22Rv1 (cell line): ENCODE results near the gene NUCKS1.

ENCODE experiments used
- H3K27ac ChIP-seq: fragments of 450-650 bp; 2 replicates; pipeline ENCODE4 v1.5.1; 2017
- CTCF ChIP-seq: fragments of 450-650 bp; IDR thresholded peaks from 2 replicates; pipeline ENCODE4 v1.5.1; 2017; ENCODE audit warnings: mild to moderate bottlenecking
- ZFX ChIP-seq: fragments of 450-650 bp; IDR thresholded peaks from 2 replicates; pipeline ENCODE4 v1.6.1; 2017; ENCODE audit warnings: antibody characterized with exemption, borderline replicate concordance

Gene NUCKS1

DNA sequence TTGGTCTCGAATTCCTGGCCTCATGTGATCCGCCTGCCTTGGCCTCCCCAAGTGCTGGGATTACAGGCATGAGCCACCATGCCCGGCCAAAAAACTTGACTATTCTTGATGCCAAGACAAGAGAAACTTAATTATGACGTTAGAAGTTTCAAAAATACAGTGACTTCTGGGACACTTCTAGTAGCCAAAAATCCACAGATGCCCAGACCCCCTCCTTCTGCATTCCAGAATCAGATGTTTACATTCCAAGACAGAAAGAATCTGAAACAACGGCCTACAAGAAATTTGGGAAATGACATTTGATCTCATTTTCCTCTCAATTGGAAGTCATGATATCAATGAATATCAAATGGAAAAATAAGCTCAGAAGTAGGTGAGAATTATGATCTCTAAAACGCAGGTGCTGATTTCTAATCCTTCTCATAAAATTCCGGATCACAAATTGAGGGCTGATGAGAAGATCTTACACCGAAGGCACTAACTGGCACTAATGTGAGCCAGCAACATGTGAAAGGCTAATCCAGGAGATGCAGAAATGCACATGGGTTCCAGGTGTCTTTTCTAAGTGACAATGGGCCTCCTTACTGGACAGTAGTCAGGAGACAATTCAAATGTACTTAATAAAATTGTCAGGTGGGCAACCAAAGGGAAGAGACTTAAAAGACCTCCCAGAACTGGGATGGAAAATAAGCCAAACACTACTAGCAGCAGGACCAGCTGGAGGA is 19.8 kb upstream of the NUCKS1 start:
- H3K27ac ChIP-seq, result no peak overlapping the region

GRCh38 chr1:205767248-205767647 is 17.3 kb upstream of the NUCKS1 start:
- no peak overlapping the region for H3K27ac ChIP-seq
- no peak for TF ChIP-seq CTCF

More for the DNA sequence above, 19.8 kb upstream of the NUCKS1 start:
- no peak for TF ChIP-seq CTCF
- no peak for TF ChIP-seq ZFX

- TF ChIP-seq CTCF, result no peak
- no peak for TF ChIP-seq ZFX
- no peak overlapping the region for H3K27ac ChIP-seq
Observed at GRCh38 chr1:205766570-205766969, 16.6 kb upstream of the NUCKS1 start.

DNA sequence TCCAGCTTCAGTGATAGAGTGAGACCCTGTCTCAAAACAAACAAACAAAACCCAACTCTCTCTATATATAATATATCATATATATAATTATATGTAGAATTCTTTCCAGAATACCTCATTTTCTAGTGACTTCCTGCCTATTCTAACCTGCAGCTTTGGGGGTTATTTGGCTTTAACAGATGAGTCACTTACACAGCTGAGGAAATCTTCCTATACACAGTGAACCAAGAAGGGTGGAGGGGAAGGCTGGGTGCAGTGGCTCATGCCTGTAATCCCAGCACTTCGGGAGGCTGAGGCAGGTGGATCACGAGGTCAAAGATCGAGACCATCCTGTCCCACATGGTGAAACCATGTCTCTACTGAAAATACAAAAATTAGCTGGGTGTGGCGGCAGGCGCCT is 16.1 kb upstream of the NUCKS1 start:
- H3K27ac ChIP-seq, result no peak overlapping the region
- TF ChIP-seq ZFX (no peak), CTCF (no peak)

DNA sequence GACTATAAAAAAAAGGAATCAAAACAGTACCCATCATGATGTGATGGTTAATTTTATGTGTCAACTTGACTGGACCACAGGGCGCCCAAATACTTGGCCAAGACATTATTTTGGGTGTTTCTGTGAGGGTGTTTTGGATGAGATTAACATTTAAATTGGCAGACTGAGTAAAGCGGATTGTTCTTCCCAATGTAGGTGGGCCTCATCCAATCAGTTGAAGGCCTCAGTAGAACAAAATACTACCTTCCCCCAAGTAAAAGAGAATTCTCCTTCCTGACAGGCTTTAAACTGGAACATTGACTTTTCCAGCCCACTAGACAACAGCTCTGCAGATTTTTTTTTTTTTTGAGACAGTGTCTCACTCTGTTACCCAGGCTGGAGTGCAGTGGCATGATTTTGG is 14.6 kb upstream of the NUCKS1 start:
- TF ChIP-seq CTCF, result no peak
- TF ChIP-seq ZFX, result no peak
- no peak overlapping the region for H3K27ac ChIP-seq

DNA sequence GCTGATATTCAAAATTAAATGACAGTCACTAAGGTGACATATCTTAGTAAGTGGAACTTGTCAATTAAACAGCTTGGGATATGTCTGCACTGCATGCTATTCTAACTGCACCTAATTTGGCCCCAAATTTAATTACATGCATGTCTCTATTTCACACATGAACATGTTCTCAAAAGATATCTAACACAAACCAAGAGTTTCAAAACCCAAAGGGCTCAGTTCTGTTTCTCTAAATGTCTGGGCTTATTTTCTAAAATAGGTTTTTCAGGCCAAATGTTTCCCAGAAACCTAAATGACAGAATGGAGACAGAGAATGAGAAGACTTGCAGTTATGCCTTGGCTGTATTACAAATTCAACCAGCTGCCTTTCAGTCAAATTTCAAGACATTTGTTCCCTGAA is 14.0 kb upstream of the NUCKS1 start:
- TF ChIP-seq CTCF (no peak), ZFX (no peak)
- H3K27ac ChIP-seq, result no peak overlapping the region

GRCh38 chr1:205760606-205761005 is 10.6 kb upstream of the NUCKS1 start:
- no peak overlapping the region for H3K27ac ChIP-seq
- no peak for TF ChIP-seq ZFX
- TF ChIP-seq CTCF, result no peak
